HG02588 (cell line): ENCODE data around the gene FIP1L1.

Experiments
- ATAC-seq: cut with Tn5 transposase; IDR thresholded peaks from one replicate; pipeline ENCODE4 v1.9.1; 2021; ENCODE audit warnings: mild to moderate bottlenecking, moderate library complexity; ENCODE audit not compliant: unreplicated experiment

The FIP1L1 gene

GRCh38 chr4:53498706-53499105 lies 121.3 kb downstream of the FIP1L1 start:
- ATAC-seq: no peak

- ATAC-seq: no peak
Observed at GRCh38 chr4:53499791-53500190, 122.3 kb downstream of the FIP1L1 start.

GRCh38 chr4:53500546-53500945 lies 123.1 kb downstream of the FIP1L1 start:
- no peak for ATAC-seq

GRCh38 chr4:53501561-53501960 lies 124.1 kb downstream of the FIP1L1 start:
- no peak for ATAC-seq

GRCh38 chr4:53502094-53502493 lies 124.7 kb downstream of the FIP1L1 start:
- no peak for ATAC-seq

- ATAC-seq: no peak
Observed at GRCh38 chr4:53505947-53506346, 128.5 kb downstream of the FIP1L1 start.

GRCh38 chr4:53507058-53507457 lies 129.6 kb downstream of the FIP1L1 start:
- ATAC-seq: no peak

- ATAC-seq: no peak
Observed at GRCh38 chr4:53507671-53508286, 130.3 kb downstream of the FIP1L1 start.

- ATAC-seq: no peak
Observed at GRCh38 chr4:53508446-53508845, 131.0 kb downstream of the FIP1L1 start.

- ATAC-seq: no peak
Observed at GRCh38 chr4:53510321-53510720, 132.9 kb downstream of the FIP1L1 start.
